BE2C (cell line): ENCODE results near the gene JDP2.

Experiments
- DNase-seq: peaks from one replicate; pipeline ENCODE4 v3.0.0-alpha.2; 2020
- H3K27me3 ChIP-seq: fragments of 250-450 bp; sonication (Bioruptor Pico); 2 replicates; pipeline ENCODE4 v1.5.1; 2020; ENCODE audit warnings: mild to moderate bottlenecking
- H3K36me3 ChIP-seq: fragments of 250-450 bp; sonication (Bioruptor Pico); 2 replicates; pipeline ENCODE4 v1.5.1; 2020; ENCODE audit warnings: mild to moderate bottlenecking
- H3K4me1 ChIP-seq: fragments of 250-450 bp; sonication (Bioruptor Pico); 2 replicates; pipeline ENCODE4 v1.5.1; 2020
- H3K4me3 ChIP-seq: 2 replicates; pipeline ENCODE4 v1.5.1; 2011; ENCODE audit warnings: low read depth, low read length
- H3K9me3 ChIP-seq: fragments of 250-450 bp; sonication (Bioruptor Pico); 2 replicates; pipeline ENCODE4 v1.5.1; 2020
- CTCF ChIP-seq: IDR thresholded peaks from 2 replicates; pipeline ENCODE4 v1.5.1; 2012; ENCODE audit warnings: mild to moderate bottlenecking, low read depth, low read length

Gene JDP2

GRCh38 chr14:75418850-75419768 lies 8.7 kb upstream of the JDP2 start:
- peak; percentile 28 for DNase-seq
- H3K4me3 ChIP-seq, result no peak overlapping the region

GRCh38 chr14:75422169-75422568 lies 5.7 kb upstream of the JDP2 start:
- Histone ChIP-seq H3K36me3 (no peaks in the 10 kb centered on the region), H3K9me3 (no peaks in the 10 kb centered on the region), H3K4me1 (no peaks in the 10 kb centered on the region), H3K27me3 (no peaks in the 10 kb centered on the region), H3K4me3 (no peak overlapping the region)
- no peak for TF ChIP-seq CTCF
- DNase-seq, result no peak

More at GRCh38 chr14:75418850-75419768, 8.7 kb upstream of the JDP2 start:
- Histone ChIP-seq H3K36me3 (no peaks in the 10 kb centered on the region), H3K4me1 (no peaks in the 10 kb centered on the region), H3K27me3 (no peaks in the 10 kb centered on the region), H3K9me3 (no peaks in the 10 kb centered on the region)
- TF ChIP-seq CTCF, result no peak

GRCh38 chr14:75424496-75424895 lies 3.3 kb upstream of the JDP2 start:
- TF ChIP-seq CTCF, result no peak
- Histone ChIP-seq H3K36me3 (no peaks in the 10 kb centered on the region), H3K27me3 (peaks cover 2% of the 10 kb centered on the region; the same call in 1 of the 2 replicates), H3K4me1 (no peaks in the 10 kb centered on the region), H3K9me3 (no peaks in the 10 kb centered on the region), H3K4me3 (no peak overlapping the region)
- DNase-seq, result no peak

GRCh38 chr14:75425446-75425845 lies 2.4 kb upstream of the JDP2 start:
- no peak for TF ChIP-seq CTCF
- no peaks in the 10 kb centered on the region for H3K36me3 ChIP-seq
- no peaks in the 10 kb centered on the region for H3K4me1 ChIP-seq
- peaks cover 2% of the 10 kb centered on the region; the same call in 1 of the 2 replicates for H3K27me3 ChIP-seq
- H3K9me3 ChIP-seq, result no peaks in the 10 kb centered on the region
- no peak for DNase-seq
- H3K4me3 ChIP-seq, result no peak overlapping the region

GRCh38 chr14:75426332-75427125 lies 1.3 kb upstream of the JDP2 start:
- H3K9me3 ChIP-seq, result no peaks in the 10 kb centered on the region
- no peaks in the 10 kb centered on the region for H3K4me1 ChIP-seq
- no peaks in the 10 kb centered on the region for H3K36me3 ChIP-seq
- H3K4me3 ChIP-seq, result no peak overlapping the region
- DNase-seq, result no peak
- H3K27me3 ChIP-seq, result peaks cover 2% of the 10 kb centered on the region; the same call in 1 of the 2 replicates
- no peak for TF ChIP-seq CTCF
